ENCODE measurements around the gene PGD.

DNA sequence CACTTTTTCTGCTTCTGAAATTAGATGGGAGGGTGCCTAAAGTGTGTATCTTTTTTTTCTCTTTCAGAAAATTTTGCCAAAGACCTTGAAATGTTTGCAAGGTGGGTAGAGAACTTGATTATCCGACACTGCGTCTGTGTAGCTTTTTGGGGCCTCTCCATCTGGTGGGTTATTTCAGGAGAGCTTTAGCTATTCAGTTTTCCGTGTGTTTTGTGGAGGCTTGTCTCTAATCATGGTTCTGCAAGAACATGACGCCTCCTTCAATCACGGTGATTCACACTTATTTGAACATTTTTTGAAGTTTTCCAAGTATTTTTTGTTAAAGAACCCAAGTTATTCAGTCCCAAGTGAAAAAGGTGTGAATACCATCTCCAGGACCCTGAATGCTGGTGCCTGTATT lies 35.7 kb downstream of the PGD start:
- TF ChIP-seq RAD21 (conservative IDR thresholded peaks at IDR 0.05 in 1 of 2, IDR thresholded peaks at IDR 0.05 in 1 of 2) (no peak), CBX2 (IDR thresholded peaks at IDR 0.05; ENCODE audit: borderline replicate concordance, low read depth) (no peak), NPAS2 (CRISPR knock-in tag; IDR thresholded peaks at IDR 0.05; ENCODE audit: borderline replicate concordance) (no peak), E2F6 (IDR thresholded peaks at IDR 0.05; ENCODE audit: borderline replicate concordance, low read depth) (no peak), MAFK (IDR thresholded peaks at IDR 0.05; ENCODE audit: partially characterized antibody) (no peak)
- TF ChIP-seq, protein P1, sequence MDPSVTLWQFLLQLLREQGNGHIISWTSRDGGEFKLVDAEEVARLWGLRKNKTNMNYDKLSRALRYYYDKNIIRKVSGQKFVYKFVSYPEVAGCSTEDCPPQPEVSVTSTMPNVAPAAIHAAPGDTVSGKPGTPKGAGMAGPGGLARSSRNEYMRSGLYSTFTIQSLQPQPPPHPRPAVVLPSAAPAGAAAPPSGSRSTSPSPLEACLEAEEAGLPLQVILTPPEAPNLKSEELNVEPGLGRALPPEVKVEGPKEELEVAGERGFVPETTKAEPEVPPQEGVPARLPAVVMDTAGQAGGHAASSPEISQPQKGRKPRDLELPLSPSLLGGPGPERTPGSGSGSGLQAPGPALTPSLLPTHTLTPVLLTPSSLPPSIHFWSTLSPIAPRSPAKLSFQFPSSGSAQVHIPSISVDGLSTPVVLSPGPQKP (IDR thresholded peaks at IDR 0.05; ENCODE audit: low read depth, low read length): no peak
- TF ChIP-seq, protein P2, sequence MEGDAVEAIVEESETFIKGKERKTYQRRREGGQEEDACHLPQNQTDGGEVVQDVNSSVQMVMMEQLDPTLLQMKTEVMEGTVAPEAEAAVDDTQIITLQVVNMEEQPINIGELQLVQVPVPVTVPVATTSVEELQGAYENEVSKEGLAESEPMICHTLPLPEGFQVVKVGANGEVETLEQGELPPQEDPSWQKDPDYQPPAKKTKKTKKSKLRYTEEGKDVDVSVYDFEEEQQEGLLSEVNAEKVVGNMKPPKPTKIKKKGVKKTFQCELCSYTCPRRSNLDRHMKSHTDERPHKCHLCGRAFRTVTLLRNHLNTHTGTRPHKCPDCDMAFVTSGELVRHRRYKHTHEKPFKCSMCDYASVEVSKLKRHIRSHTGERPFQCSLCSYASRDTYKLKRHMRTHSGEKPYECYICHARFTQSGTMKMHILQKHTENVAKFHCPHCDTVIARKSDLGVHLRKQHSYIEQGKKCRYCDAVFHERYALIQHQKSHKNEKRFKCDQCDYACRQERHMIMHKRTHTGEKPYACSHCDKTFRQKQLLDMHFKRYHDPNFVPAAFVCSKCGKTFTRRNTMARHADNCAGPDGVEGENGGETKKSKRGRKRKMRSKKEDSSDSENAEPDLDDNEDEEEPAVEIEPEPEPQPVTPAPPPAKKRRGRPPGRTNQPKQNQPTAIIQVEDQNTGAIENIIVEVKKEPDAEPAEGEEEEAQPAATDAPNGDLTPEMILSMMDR (IDR thresholded peaks at IDR 0.05): no peak

All from A549 (cell line).